GM10847 (cell line): Measurements from ENCODE around the gene RGS4.

Experiments used
- POLR2A ChIP-seq: IDR thresholded peaks from 2 replicates; pipeline ENCODE4 v1.6.1; 2011; ENCODE audit not compliant: insufficient read length; ENCODE audit errors: extremely low read depth

RGS4 gene

DNA sequence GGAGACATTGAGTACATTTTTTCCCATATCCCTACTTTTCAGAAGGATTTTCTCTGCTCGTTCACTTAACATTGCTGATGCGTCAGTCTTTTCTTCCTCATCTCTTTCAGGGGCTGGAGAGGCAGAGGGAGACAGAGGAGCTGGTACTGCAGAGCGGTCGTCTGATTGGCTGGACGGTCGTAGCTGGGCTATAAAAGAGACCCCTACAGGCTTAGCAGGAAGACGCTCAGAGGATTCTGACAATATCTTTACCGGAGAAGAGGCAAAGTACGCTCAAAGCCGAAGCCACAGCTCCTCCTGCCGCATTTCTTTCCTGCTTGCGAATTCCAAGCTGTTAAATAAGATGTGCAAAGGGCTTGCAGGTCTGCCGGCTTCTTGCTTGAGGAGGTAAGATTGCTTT is at the start of gene RGS4:
TSS of gene RGS4 (plus strand) at position 220 of the 400 bp plus-strand sequence. CDS start at position 344, 124 bp downstream.
- no peak for TF ChIP-seq POLR2A

- no peak for TF ChIP-seq POLR2A
Measured at GRCh38 chr1:163022129-163022528, 47.0 kb upstream of the RGS4 start.

DNA sequence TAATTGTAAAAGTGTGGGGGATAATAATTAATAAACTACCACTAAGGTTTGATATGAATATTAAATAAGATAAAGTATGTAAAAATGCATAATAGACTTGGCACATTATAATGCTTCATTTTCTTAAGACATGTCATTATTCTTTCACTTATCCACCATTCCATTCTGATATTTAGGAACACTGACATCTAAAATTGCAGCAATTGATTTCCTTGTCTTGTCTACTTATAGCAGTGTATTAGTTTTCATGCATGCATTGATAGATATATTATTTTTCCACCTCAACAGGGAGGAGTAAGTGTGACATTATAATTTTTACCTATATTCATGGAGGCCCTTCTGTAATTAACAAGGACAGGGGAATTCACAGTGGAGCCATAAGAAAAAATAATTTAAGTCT is 41.6 kb upstream of the RGS4 start:
- no peak for TF ChIP-seq POLR2A

- TF ChIP-seq POLR2A: no peak
Measured at GRCh38 chr1:163029901-163030300, 39.3 kb upstream of the RGS4 start.

GRCh38 chr1:163035446-163036249 is 33.5 kb upstream of the RGS4 start:
- TF ChIP-seq POLR2A: no peak

GRCh38 chr1:163036671-163037070 is 32.5 kb upstream of the RGS4 start:
- no peak for TF ChIP-seq POLR2A

DNA sequence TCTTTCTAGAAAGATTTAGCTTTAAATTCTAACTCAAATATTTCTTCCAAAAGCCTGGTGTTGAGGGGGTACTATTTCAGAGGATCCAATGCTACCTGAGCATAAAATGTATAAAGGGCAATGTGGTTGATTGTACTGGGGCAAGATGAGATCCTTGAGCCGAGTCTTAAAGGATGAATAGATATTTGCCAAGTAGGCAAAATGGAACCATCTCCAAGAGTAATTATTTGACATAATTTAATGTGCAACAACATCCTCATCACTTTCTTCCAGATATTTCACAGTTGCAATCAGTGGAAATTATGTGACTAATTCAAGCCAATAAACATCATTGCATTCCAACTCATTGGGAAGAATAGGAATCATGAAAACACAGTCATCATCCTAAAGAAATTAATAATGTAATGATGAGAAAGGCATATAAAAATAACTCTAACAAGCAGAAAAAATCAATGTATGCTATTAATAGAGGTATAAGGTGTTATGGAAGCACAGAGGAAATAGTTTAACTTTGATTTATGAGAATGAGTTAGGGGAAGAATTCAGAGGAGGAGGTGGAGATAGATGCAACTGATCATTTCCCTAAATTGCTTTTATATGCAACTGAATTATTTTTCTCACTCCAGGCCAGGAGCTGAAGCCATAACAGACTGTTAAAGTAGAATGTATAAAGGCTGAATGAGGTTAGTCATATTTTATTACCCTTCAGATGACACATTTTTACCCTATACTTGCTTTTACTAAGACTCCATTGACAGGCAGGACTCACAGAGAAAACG is 30.0 kb upstream of the RGS4 start:
- TF ChIP-seq POLR2A: no peak

- no peak for TF ChIP-seq POLR2A
Measured at GRCh38 chr1:163039707-163040093, 29.5 kb upstream of the RGS4 start.

- TF ChIP-seq POLR2A: no peak
Measured at GRCh38 chr1:163046071-163046470, 23.1 kb upstream of the RGS4 start.

DNA sequence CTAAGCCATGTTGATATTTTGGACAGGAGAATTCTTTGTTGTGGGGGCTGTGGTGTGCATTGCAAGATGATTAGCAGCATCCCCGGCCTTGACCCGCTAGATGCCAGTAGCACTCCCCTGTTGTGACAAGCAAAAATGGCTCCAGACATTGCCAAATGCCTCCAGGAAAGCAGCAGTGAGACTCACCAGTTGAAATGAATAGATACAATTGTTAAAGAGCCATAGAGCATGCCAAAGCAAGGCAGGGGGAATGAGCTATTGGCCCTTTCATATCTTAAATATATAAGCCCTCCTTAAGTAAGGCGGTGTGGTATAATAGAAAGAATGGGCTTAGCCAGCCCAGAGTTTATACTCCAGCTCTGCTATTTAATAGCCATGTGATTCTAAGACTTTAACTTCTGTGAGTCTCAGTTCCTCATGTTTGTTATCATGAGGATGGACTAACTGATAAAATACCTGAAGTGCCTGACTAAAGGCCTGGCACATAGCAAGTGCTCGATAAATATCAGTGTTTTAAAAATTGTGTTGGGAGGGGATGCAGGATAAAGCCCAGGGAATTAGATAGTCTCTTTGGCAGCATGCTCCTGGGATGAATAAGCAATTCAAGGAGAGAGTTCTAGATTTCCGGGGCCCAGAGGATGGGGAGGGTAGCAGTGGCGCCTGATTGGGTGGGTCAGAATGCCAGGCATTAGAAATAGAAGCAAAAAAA is 21.1 kb upstream of the RGS4 start:
- no peak for TF ChIP-seq POLR2A

GRCh38 chr1:163048869-163049268 is 20.3 kb upstream of the RGS4 start:
- TF ChIP-seq POLR2A: no peak

- TF ChIP-seq POLR2A: no peak
Measured at GRCh38 chr1:163049296-163049695, 19.9 kb upstream of the RGS4 start.

DNA sequence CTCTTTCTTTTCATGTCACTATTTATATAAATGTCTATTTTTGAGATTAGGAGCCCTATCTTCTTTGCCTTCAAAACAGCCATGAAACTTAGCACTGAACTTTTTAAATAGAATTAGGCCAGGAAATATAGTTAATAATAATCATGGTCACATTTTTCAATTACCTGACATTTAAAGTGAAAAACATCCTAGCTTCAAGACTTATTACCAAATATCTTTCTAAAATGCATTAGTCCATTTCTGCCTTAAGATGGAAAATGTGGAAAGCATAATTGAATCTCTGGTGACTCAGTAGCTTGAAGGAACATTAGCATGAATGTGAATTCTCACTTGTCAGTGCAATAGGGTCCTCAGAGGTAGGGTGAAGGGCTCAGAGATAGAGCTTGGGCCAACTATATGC is 18.7 kb upstream of the RGS4 start:
- TF ChIP-seq POLR2A: no peak

DNA sequence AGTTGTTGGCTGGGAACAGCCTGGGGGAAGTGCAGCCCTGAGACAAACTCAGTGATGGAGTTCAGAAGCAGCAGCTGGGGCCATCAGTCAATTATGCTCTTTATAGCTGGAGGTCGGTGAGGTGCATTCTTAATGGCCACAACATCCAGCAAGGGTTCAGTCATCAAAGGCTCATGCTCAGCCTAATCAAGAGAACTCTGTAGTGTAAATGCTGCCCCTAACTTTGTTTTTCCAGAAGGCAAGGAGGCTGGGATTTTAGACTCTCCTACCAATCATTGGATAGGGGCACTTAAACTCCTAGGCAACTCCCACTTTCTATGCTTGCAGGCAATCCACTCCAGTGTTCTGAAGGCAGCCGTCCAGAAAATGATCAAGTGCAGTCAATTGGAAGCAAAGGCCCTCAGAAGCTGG is 15.0 kb upstream of the RGS4 start:
- no peak for TF ChIP-seq POLR2A

GRCh38 chr1:163055005-163055404 is 14.2 kb upstream of the RGS4 start:
- no peak for TF ChIP-seq POLR2A

- no peak for TF ChIP-seq POLR2A
Measured at GRCh38 chr1:163055531-163055930, 13.6 kb upstream of the RGS4 start.
